HEK293 (cell line): Measurements from ENCODE around the gene DNMT3A.

Source experiments
- CTCF ChIA-PET: fragments of 350-600 bp; formaldehyde crosslinking; extraction: SDS; loops from one replicate; lab custom pipeline; 2021; ENCODE audit warnings: antibody characterized with exemption; lab: Yijun Ruan, JAX
- POLR2A ChIA-PET: fragments of 300-600 bp; formaldehyde crosslinking; extraction: SDS; loops from one replicate; lab custom pipeline; 2020; ENCODE audit warnings: antibody characterized with exemption, inconsistent platforms; lab: Yijun Ruan, JAX
- H3K27ac ChIP-seq: fragments of 200-500 bp; sonication (Bioruptor generic); 2 replicates; pipeline ENCODE4 v1.5.1; 2014; ENCODE audit warnings: low read depth, low read length, control low read depth, inconsistent platforms; ENCODE audit errors: extremely low read depth
- H3K36me3 ChIP-seq, 2 experiments: fragments of 200-500 bp in 1 of 2; sonication (Bioruptor generic) in 1 of 2; 1 replicate in 1 of 2; 2 replicates in 1 of 2; pipeline ENCODE4 v1.5.1; 2014 to 2017; ENCODE audit warnings: inconsistent platforms in 2 of 2, low read length in 2 of 2; ENCODE audit not compliant: control insufficient read depth in 2 of 2, insufficient read depth in 1 of 2
- H3K4me1 ChIP-seq: fragments of 200-500 bp; sonication (Bioruptor generic); 2 replicates; pipeline ENCODE4 v1.5.1; 2014; ENCODE audit warnings: mild to moderate bottlenecking, low read length, inconsistent platforms; ENCODE audit not compliant: control insufficient read depth, insufficient read depth
- H3K4me3 ChIP-seq: 2 replicates; pipeline ENCODE4 v1.5.1; 2011; ENCODE audit warnings: low read depth, mild to moderate bottlenecking, control low read depth, low read length, moderate library complexity
- H3K9me3 ChIP-seq: fragments of 200-500 bp; sonication (Bioruptor generic); 2 replicates; pipeline ENCODE4 v1.5.1; 2014; ENCODE audit warnings: low read depth, low read length, inconsistent platforms; ENCODE audit not compliant: control insufficient read depth, insufficient read depth
- FEZF1 ChIP-seq: fragments of 450-650 bp; formaldehyde crosslinking; IDR thresholded peaks from 2 replicates; pipeline ENCODE4 v1.5.1; 2016; ENCODE audit warnings: missing biosample characterization, missing genetic modification characterization
- SCRT1 ChIP-seq: fragments of 450-650 bp; formaldehyde crosslinking; IDR thresholded peaks from 2 replicates; pipeline ENCODE4 v1.5.1; 2016; ENCODE audit warnings: missing biosample characterization, missing genetic modification characterization, borderline replicate concordance
- SCRT2 ChIP-seq: fragments of 450-650 bp; formaldehyde crosslinking; IDR thresholded peaks from 2 replicates; pipeline ENCODE4 v1.5.1; 2016; ENCODE audit warnings: missing biosample characterization, missing genetic modification characterization
- SP7 ChIP-seq: fragments of 450-650 bp; formaldehyde crosslinking; IDR thresholded peaks from 2 replicates; pipeline ENCODE4 v1.5.1; 2016; ENCODE audit warnings: missing biosample characterization, missing genetic modification characterization
- YY1 ChIP-seq: fragments of 450-650 bp; formaldehyde crosslinking; IDR thresholded peaks from 2 replicates; pipeline ENCODE4 v1.5.1; 2018; ENCODE audit warnings: missing biosample characterization, missing genetic modification characterization
- ZIC2 ChIP-seq: fragments of 450-650 bp; formaldehyde crosslinking; IDR thresholded peaks from 2 replicates; pipeline ENCODE4 v1.5.1; 2016; ENCODE audit warnings: missing biosample characterization, missing genetic modification characterization
- ZNF16 ChIP-seq: fragments of 450-650 bp; formaldehyde crosslinking; IDR thresholded peaks from 2 replicates; pipeline ENCODE4 v1.5.1; 2016; ENCODE audit warnings: low read depth, missing biosample characterization, missing genetic modification characterization
- ZNF175 ChIP-seq: fragments of 450-650 bp; formaldehyde crosslinking; IDR thresholded peaks from 2 replicates; pipeline ENCODE4 v1.5.1; 2016; ENCODE audit warnings: missing biosample characterization, missing genetic modification characterization
- ZNF221 ChIP-seq: fragments of 450-650 bp; formaldehyde crosslinking; IDR thresholded peaks from 2 replicates; pipeline ENCODE4 v1.5.1; 2017; ENCODE audit warnings: missing biosample characterization, missing genetic modification characterization, borderline replicate concordance
- ZNF223 ChIP-seq: fragments of 450-650 bp; formaldehyde crosslinking; IDR thresholded peaks from 2 replicates; pipeline ENCODE4 v1.5.1; 2016; ENCODE audit warnings: missing biosample characterization, missing genetic modification characterization
- ZNF335 ChIP-seq: fragments of 450-650 bp; formaldehyde crosslinking; conservative IDR thresholded peaks from 2 replicates; pipeline ENCODE4 v1.5.1; 2016; ENCODE audit warnings: missing biosample characterization, missing genetic modification characterization
- ZNF354C ChIP-seq: fragments of 450-650 bp; formaldehyde crosslinking; IDR thresholded peaks from 2 replicates; pipeline ENCODE4 v1.5.1; 2016; ENCODE audit warnings: missing biosample characterization, missing genetic modification characterization, low read depth, borderline replicate concordance
- ZNF366 ChIP-seq: fragments of 450-650 bp; formaldehyde crosslinking; conservative IDR thresholded peaks from 2 replicates; pipeline ENCODE4 v1.5.1; 2016; ENCODE audit warnings: missing biosample characterization, missing genetic modification characterization
- ZNF510 ChIP-seq: fragments of 450-650 bp; formaldehyde crosslinking; IDR thresholded peaks from 2 replicates; pipeline ENCODE4 v1.5.1; 2018; ENCODE audit warnings: mild to moderate bottlenecking, missing genetic modification characterization, missing biosample characterization; ENCODE audit not compliant: insufficient replicate concordance
- ZNF548 ChIP-seq: fragments of 450-650 bp; formaldehyde crosslinking; IDR thresholded peaks from 2 replicates; pipeline ENCODE4 v1.5.1; 2016; ENCODE audit warnings: missing biosample characterization, missing genetic modification characterization
- ZNF585B ChIP-seq: fragments of 450-650 bp; formaldehyde crosslinking; IDR thresholded peaks from 2 replicates; pipeline ENCODE4 v1.5.1; 2016; ENCODE audit warnings: missing biosample characterization, missing genetic modification characterization
- ZNF610 ChIP-seq: fragments of 450-650 bp; formaldehyde crosslinking; IDR thresholded peaks from 2 replicates; pipeline ENCODE4 v1.5.1; 2016; ENCODE audit warnings: missing biosample characterization, missing genetic modification characterization, borderline replicate concordance
- ZNF777 ChIP-seq: fragments of 450-650 bp; formaldehyde crosslinking; IDR thresholded peaks from 2 replicates; pipeline ENCODE4 v1.5.1; 2017; ENCODE audit warnings: missing biosample characterization, missing genetic modification characterization, borderline replicate concordance
- TF ChIP-seq, protein P1 (sequence below): fragments of 450-650 bp; formaldehyde crosslinking; IDR thresholded peaks from 2 replicates; pipeline ENCODE4 v1.5.1; 2017; ENCODE audit warnings: missing biosample characterization, missing genetic modification characterization
- TF ChIP-seq, protein P2 (sequence below): IDR thresholded peaks from 2 replicates; pipeline ENCODE4 v1.6.1; 2011; ENCODE audit warnings: mild to moderate bottlenecking, low read depth, low read length, borderline replicate concordance
- TF ChIP-seq, protein P3 (sequence below): fragments of 450-650 bp; formaldehyde crosslinking; IDR thresholded peaks from 2 replicates; pipeline ENCODE4 v1.5.1; 2016; ENCODE audit warnings: missing biosample characterization, missing genetic modification characterization, borderline replicate concordance
- TF ChIP-seq, protein P4 (sequence below): fragments of 450-650 bp; formaldehyde crosslinking; IDR thresholded peaks from 2 replicates; pipeline ENCODE4 v1.5.1; 2017; ENCODE audit warnings: missing biosample characterization, missing genetic modification characterization
- TF ChIP-seq, protein P5 (sequence below): fragments of 450-650 bp; formaldehyde crosslinking; IDR thresholded peaks from 2 replicates; pipeline ENCODE4 v1.5.1; 2016; ENCODE audit warnings: missing biosample characterization, missing genetic modification characterization

The DNMT3A gene

DNA sequence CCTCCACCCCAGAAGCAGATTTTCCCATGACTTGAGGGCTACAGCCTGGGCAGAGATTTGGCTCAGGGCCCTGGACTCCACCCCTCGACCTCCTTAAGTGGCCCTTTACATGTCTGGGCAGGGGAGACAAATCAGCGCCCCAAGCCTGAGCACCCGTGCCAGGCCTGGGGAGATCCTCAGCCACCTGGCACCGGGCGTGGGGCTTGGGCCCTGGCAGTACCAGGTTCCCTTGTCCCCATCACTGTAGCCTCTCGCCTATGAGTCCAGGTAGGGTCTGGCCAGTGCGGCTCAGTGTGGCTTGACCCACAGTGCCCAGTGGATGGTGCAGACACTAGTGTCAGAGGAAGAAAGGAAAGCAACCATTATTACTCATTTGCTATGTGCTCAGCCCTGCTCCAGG is 22.0 kb upstream of the DNMT3A start:
- no peak overlapping the region for H3K27ac ChIP-seq
- TF ChIP-seq SP7 (tag by site-specific recombination): no peak
- no peak for TF ChIP-seq ZNF610 (tag by site-specific recombination)
- no peak for TF ChIP-seq ZIC2 (tag by site-specific recombination)
- no peak for TF ChIP-seq ZNF510
- TF ChIP-seq, protein P1, sequence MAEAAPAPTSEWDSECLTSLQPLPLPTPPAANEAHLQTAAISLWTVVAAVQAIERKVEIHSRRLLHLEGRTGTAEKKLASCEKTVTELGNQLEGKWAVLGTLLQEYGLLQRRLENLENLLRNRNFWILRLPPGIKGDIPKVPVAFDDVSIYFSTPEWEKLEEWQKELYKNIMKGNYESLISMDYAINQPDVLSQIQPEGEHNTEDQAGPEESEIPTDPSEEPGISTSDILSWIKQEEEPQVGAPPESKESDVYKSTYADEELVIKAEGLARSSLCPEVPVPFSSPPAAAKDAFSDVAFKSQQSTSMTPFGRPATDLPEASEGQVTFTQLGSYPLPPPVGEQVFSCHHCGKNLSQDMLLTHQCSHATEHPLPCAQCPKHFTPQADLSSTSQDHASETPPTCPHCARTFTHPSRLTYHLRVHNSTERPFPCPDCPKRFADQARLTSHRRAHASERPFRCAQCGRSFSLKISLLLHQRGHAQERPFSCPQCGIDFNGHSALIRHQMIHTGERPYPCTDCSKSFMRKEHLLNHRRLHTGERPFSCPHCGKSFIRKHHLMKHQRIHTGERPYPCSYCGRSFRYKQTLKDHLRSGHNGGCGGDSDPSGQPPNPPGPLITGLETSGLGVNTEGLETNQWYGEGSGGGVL: no peak
- TF ChIP-seq, protein P2, sequence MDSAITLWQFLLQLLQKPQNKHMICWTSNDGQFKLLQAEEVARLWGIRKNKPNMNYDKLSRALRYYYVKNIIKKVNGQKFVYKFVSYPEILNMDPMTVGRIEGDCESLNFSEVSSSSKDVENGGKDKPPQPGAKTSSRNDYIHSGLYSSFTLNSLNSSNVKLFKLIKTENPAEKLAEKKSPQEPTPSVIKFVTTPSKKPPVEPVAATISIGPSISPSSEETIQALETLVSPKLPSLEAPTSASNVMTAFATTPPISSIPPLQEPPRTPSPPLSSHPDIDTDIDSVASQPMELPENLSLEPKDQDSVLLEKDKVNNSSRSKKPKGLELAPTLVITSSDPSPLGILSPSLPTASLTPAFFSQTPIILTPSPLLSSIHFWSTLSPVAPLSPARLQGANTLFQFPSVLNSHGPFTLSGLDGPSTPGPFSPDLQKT: no peak
- no peak for TF ChIP-seq ZNF221 (tag by site-specific recombination)
- no peak for TF ChIP-seq ZNF223
- no peak overlapping the region for H3K4me3 ChIP-seq
- ChIA-PET POLR2A (no interaction called here), CTCF (interaction anchor here (0.6 kb wide), 1 partner anchor 13 kb away, joined by 5 read pairs; no protein-coding TSS in a partner anchor)
- no peaks in the 10 kb centered on the region for H3K9me3 ChIP-seq
- no peaks in the 10 kb centered on the region for H3K36me3 ChIP-seq
- H3K4me1 ChIP-seq: no peaks in the 10 kb centered on the region

DNA sequence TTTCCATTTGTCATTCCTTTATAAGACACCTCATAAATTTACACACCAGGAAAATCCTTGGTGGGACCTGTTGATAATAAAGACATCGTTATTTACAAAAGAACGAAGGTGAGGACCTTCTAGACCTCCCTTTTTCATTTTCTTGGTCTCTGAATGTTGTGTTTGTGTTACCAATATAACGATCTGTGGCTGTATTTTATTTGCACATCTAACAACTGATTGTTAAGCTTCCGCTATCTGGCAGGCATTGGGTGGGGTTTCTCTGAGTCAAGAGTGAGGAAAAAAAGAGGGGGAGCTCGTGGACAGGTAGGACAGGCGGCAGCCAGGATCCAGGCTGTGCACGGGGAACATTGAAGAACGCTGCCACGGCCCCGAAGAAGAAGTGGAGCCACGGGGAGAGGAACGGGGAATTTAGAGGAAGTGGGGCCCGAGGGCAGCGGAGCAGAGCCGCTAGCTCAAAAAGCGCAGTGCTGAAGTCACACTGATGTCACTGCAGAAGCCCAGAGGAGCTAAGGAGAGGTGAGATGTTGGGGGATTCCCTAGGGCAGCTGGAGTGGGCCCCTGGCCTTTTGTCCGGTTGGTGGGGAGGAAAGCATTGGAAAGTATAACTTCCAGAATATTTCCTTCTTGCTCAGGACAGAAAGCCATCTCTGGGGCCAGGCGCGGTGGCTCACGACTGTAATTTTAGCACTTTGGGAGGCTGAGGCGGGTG is 20.9 kb upstream of the DNMT3A start:
- POLR2A ChIA-PET: no interaction called here
- Histone ChIP-seq H3K36me3 (no peaks in the 10 kb centered on the region), H3K9me3 (no peaks in the 10 kb centered on the region), H3K4me3 (no peak overlapping the region), H3K27ac (no peak overlapping the region), H3K4me1 (no peaks in the 10 kb centered on the region)
- TF ChIP-seq, protein P3, sequence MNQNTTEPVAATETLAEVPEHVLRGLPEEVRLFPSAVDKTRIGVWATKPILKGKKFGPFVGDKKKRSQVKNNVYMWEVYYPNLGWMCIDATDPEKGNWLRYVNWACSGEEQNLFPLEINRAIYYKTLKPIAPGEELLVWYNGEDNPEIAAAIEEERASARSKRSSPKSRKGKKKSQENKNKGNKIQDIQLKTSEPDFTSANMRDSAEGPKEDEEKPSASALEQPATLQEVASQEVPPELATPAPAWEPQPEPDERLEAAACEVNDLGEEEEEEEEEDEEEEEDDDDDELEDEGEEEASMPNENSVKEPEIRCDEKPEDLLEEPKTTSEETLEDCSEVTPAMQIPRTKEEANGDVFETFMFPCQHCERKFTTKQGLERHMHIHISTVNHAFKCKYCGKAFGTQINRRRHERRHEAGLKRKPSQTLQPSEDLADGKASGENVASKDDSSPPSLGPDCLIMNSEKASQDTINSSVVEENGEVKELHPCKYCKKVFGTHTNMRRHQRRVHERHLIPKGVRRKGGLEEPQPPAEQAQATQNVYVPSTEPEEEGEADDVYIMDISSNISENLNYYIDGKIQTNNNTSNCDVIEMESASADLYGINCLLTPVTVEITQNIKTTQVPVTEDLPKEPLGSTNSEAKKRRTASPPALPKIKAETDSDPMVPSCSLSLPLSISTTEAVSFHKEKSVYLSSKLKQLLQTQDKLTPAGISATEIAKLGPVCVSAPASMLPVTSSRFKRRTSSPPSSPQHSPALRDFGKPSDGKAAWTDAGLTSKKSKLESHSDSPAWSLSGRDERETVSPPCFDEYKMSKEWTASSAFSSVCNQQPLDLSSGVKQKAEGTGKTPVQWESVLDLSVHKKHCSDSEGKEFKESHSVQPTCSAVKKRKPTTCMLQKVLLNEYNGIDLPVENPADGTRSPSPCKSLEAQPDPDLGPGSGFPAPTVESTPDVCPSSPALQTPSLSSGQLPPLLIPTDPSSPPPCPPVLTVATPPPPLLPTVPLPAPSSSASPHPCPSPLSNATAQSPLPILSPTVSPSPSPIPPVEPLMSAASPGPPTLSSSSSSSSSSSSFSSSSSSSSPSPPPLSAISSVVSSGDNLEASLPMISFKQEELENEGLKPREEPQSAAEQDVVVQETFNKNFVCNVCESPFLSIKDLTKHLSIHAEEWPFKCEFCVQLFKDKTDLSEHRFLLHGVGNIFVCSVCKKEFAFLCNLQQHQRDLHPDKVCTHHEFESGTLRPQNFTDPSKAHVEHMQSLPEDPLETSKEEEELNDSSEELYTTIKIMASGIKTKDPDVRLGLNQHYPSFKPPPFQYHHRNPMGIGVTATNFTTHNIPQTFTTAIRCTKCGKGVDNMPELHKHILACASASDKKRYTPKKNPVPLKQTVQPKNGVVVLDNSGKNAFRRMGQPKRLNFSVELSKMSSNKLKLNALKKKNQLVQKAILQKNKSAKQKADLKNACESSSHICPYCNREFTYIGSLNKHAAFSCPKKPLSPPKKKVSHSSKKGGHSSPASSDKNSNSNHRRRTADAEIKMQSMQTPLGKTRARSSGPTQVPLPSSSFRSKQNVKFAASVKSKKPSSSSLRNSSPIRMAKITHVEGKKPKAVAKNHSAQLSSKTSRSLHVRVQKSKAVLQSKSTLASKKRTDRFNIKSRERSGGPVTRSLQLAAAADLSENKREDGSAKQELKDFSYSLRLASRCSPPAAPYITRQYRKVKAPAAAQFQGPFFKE (tag by site-specific recombination): no peak
- TF ChIP-seq ZNF585B (tag by site-specific recombination) (no peak), YY1 (tag by site-specific recombination) (no peak), ZNF335 (peak; percentile 4; the same call in 1 of the 2 replicates), ZNF548 (tag by site-specific recombination) (no peak), ZNF175 (no peak), FEZF1 (tag by site-specific recombination) (no peak), SCRT1 (tag by site-specific recombination) (peak; percentile 16; the same call in 1 of the 2 replicates), SCRT2 (peak; percentile 92), ZNF354C (tag by site-specific recombination) (no peak), ZNF366 (tag by site-specific recombination) (no peak), ZNF777 (no peak), ZNF16 (no peak)
- TF ChIP-seq, protein P4, sequence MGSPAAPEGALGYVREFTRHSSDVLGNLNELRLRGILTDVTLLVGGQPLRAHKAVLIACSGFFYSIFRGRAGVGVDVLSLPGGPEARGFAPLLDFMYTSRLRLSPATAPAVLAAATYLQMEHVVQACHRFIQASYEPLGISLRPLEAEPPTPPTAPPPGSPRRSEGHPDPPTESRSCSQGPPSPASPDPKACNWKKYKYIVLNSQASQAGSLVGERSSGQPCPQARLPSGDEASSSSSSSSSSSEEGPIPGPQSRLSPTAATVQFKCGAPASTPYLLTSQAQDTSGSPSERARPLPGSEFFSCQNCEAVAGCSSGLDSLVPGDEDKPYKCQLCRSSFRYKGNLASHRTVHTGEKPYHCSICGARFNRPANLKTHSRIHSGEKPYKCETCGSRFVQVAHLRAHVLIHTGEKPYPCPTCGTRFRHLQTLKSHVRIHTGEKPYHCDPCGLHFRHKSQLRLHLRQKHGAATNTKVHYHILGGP (tag by site-specific recombination): no peak
- TF ChIP-seq, protein P5, sequence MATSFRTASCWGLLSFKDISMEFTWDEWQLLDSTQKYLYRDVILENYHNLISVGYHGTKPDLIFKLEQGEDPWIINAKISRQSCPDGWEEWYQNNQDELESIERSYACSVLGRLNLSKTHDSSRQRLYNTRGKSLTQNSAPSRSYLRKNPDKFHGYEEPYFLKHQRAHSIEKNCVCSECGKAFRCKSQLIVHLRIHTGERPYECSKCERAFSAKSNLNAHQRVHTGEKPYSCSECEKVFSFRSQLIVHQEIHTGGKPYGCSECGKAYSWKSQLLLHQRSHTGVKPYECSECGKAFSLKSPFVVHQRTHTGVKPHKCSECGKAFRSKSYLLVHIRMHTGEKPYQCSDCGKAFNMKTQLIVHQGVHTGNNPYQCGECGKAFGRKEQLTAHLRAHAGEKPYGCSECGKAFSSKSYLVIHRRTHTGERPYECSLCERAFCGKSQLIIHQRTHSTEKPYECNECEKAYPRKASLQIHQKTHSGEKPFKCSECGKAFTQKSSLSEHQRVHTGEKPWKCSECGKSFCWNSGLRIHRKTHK (tag by site-specific recombination): no peak
- CTCF ChIA-PET: interaction anchor here (0.6 to 2.7 kb wide), 38 partner anchors 8 to 809 kb away, joined by 3 to 41 read pairs (median 3); partner anchors contain the start of gene DNMT3A
